Amniotic epithelial cell (primary cell): ENCODE measurements around the gene SLC22A23.

ENCODE experiments used
- DNase-seq: peaks from one replicate; pipeline ENCODE4 v3.0.0-alpha.2; 2010; ENCODE audit warnings: low read depth

Gene SLC22A23

DNA sequence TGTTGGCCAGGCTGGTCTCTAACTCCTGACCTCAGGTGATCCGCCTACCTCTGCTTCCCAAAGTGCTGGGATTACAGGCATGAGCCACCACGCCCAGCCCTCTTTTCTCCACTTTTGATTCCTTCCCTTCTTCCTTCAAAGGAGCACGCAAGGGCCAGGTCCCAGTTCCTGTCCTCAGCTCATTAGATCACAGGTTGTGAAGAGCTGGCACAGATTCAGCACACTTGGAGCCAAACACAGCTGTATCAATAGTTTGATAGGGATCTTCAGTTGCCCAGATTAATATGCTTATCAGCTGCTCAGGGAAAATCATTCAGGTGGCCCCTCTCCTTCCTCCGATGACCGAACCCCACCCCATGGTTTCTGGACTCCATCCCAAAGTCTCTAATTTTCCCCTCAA lies 14.4 kb upstream of the SLC22A23 start:
- DNase-seq = no peak

- no peak for DNase-seq
Observed at GRCh38 chr6:3468585-3468984, 11.7 kb upstream of the SLC22A23 start.

- DNase-seq = no peak
Observed at GRCh38 chr6:3467996-3468395, 11.1 kb upstream of the SLC22A23 start.

GRCh38 chr6:3466488-3467219 lies 9.8 kb upstream of the SLC22A23 start:
- no peak for DNase-seq

GRCh38 chr6:3460253-3460652 lies 3.4 kb upstream of the SLC22A23 start:
- DNase-seq = no peak

DNA sequence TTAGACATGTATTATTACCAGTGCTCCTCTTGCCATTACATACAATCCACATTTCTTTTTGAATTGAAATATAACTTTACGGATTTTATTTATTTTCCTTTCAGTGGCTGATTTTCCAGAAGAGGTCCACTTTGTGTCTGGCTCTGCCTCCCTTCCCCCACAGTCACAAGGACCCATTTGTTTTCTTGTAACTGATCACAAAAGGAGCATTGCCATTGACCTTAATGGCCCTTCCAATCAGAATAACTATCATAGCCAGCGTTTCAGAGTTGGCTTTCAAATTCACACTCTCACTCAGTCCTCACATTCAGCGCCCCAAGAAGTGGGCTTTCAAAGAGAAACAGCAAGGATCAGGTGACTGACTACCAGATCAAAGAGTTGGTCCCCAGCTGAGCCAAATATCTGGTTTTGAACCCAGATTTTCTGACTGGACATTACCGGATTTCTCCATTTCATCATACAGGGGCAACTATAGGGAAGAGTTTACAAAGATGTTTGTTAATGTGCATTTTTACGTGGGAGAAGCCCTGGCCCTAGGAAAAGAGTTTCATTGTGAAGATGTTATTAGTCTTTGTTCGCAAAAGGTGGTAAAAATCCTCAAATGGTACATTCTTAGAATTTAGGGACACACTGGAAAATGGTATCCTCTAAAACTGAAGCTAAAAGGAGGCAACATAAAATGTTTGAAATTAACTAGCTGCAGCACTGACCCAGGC lies 2.0 kb upstream of the SLC22A23 start:
- DNase-seq = no peak

DNA sequence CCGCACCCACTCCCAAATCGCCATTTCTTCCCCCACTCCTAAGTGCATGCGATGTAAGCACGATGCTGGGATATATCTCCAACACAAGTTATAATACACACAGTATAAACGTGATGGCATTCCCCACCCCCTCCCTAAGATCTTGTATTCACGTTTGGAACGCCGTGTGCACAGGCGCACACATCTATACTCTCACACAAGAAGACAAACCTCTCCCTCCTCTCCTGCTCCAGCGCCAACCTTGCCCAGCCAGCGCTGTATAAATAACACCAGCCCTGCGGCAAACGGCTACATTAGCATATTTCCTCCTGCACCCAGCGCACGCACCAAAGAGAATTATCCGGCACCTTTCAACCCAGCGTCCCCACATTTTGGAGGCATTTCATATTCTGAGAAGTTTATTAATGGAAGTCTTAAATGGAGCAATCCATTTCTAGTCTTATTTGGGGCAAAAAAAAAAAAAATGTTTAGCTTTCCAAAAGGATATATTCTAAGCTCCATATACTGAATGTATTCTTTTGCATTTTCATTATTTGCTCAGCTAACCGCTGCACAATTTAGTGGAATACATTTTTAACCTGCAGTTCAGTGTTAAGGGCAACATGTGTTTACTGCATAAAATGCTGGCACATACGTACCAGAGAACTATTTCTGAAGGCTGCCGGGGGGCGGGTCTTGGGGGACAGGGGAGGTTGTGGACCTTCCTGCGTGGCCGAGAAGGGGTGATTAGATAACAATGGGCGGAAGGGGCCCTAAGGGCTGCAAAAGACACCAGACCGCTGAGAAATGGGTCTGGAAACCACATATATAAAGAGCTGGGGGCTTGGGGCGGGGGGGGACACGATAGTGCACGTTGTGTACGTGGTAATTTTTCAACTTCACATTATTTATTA lies 1.1 kb upstream of the SLC22A23 start:
- DNase-seq = no peak

DNA sequence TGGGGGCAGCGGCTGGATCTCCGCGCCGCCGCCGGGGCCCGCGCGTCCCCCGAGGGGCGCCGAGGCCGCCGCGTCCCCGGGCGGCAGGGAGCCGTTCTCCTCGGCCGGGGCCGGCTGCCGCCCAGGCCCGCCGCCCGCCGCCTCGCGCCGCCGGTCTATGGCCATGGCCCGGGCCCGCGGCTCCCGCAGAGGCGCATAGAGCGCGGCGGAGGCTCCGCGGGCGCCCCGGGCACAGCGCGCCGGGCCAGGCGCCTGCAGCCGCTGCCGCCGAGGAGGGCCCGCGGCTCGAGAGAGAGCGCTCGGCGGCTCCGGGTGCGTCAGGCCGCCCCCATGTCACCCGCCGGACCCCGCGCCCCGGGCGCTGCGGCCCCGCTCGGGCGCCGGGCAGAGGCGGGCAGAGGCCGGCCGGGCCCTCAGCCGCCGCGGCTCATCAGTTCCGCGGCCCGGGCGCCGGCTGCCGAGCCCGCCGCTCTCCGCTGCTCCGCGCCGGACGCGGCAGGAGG lies 404 bp downstream of the SLC22A23 start:
- DNase-seq = no peak

GRCh38 chr6:3455569-3456394 lies 1.1 kb downstream of the SLC22A23 start:
- no peak for DNase-seq

DNA sequence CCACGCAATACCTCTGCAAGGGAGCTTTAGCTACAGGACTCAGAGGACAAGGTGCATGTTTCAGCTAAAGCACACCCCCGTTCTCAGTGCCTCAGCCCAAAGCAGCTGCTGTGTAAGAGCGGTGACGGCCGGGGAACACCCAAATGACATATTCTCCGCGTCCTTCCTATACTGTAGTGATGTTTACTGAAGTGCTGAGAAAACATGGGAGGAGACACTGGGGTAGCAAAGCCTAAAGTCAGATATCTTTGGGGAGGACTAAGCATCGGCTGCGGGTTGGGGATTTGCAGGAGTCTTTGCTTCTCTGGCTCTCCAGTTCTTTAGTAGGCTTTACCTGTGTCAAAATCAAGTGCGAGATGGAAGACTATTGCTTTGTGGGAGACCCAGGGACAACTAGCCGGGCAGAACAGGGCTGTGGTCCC lies 1.7 kb downstream of the SLC22A23 start:
- no peak for DNase-seq

DNA sequence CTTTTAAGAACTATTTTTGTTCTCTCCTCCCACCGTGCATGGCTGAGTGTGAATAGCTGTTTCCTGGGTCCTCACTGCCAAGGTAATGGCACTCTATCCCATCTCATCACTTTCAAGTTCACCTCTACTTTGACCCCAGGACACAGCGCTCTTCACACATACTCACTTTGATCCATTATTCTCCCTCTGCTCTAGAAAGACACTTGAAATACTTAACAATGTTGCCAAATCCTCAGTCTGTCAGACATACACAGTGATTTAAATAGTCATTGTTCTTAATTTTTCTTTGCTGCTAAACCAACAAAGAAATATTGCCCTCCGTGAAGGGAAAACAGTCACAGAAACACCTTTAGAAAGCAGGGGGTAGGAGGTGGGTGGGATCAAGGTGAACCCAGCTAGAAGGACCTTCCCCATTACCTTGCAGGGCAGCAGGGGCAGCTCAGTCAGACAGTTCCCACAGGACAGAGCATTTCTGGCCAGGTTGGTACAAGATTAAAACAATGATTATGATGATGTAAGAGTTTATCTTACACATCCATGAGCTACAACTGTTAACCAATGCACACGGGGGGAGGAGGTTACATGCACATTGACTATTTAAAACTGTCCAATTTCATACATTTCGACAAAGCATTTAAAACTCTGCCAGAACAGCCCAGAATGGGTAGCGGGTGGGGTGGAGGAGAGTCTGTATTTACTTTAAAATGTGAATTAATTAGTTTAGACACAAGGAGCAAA lies 2.4 kb downstream of the SLC22A23 start:
- no peak for DNase-seq

GRCh38 chr6:3453413-3454272 lies 3.2 kb downstream of the SLC22A23 start:
- no peak for DNase-seq

GRCh38 chr6:3451498-3451897 lies 5.4 kb downstream of the SLC22A23 start:
- no peak for DNase-seq

DNA sequence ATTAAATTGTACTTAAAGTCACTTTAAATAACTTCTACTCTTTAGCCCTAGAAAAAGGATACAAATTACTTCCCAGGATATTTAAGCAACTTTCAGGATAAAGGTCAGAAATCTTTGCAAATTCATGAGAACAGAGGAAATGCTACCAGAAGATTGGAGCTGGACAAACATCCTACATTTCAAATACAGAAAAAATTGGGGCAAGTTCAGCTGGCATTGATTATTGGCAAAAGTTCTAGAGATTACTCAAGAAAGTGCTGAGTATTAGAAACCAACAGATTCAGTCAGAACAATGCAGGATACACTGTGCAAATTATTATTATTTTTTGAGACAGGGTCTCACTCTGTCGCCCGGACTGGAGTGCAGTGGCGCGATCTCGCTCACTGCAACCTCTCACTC lies 6.0 kb downstream of the SLC22A23 start:
- no peak for DNase-seq

DNA sequence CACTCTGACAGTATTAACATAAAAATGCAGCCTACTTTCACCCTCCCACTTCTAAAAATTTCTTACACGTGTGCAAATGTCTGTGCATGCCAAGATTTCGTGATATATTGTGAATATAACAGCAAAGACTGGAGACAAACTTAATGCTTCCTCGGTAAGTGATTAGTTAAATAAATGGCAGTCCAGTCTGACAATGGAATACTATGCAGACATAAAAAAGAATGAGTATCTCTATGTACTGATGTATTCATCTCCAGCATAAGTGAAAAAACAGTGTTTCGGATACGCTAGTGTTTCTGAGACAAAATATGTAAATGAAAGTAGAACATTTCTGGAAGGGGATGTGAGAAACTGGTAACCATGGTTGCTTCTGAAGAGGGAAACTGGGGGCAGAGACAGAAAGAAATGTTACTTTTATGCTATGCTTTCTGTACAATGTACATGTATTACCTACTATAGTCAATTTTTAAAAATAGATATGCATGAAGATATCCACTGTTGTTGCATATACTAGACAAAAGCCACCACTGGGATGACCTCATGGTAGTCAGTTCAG lies 7.0 kb downstream of the SLC22A23 start:
- no peak for DNase-seq

DNA sequence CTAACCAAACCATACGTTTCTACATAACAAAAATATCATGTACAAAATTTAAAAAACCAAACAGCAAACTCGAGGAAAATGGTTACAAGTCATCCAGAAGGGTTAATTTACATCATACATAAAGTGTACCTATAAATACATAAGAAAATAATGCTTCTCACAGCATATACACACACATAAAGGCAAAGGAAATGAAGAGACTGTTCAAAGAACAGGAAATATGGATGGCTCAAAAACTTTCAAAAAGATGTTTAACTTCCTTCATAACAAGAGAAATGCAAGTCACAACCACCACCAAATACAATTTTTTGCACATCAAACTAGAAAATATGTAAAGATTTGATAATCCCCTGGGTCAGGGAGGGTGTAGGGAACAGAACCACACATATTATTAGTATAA lies 7.5 kb downstream of the SLC22A23 start:
- DNase-seq = no peak

DNA sequence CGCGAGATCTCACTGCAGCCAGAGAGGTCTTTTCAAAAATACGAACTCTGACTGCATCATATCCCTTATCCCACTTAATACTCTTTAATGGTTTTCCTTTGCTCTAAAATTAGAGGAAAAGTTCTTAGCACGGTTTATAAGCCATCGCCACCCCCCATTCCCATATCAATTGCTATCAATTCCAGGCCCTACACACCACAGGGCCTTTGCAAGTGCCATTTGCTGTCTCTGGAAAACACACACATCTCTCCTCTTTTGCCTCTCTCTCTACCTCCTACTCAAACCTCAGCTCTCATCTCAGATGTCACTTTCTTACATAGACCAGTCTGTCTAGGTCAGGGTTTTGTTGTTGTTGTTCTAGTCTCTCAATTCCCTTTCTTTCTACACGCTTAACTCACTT lies 9.8 kb downstream of the SLC22A23 start:
- DNase-seq = no peak

DNA sequence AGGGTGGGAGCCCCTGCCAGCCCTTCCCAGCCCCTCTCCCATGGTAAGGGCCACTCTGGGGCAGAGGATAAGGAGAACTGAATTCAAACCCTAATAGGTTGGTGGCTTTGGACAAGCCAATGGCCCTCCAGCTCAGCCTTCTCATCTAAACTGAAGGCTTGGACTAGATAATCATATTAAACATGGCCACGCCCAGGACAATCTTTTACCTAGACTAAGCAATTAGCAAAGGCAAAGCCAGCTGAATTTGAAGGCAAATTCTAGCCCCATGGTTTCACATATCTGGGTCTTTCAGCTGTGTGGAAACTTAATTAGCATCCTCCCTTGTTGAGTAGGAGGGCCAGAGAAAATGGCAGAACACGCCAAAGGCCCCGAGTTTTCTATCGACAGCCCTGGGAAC lies 10.7 kb downstream of the SLC22A23 start:
- no peak for DNase-seq

DNA sequence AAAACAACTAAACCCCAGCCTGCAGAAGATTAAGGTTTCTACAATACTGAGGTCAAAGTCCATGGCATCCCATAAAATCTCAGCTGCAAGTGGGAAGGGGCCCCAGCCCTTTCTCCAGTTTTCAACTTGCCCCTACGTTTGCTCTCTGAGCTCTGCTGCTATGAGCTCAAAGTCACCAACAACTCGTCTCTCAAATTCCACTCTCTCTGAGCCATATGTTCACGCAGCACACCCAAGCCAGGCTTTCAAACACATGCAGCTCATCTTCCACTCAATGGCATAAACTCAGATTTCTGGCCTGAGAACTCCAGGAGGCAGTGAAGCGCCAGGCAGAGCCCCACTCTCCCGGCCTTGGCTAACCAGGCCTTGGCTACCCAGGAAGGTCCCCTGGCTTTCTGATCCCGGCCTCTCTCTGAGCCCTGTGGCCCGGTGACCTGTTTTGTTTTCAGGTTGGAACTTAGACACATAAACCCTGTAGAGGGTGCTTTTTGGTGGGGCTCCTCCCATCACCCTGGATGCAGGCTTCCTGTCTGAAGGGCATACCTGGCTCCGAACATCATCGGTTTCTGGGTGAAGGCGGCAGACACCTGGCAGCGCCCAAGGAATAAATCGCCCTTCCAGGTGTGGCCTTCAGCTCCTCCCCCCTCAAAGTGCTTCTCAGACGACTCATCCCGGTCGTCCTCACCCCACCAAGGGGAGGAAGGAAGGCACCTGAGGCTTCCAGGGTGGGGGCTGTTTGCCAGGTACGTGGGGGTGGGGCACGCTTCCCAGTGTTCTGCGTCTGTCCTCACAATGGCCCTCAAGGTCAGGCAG lies 12.4 kb downstream of the SLC22A23 start:
- DNase-seq = no peak
